OCI-LY3 (cell line): Measurements from ENCODE around the gene TTC21B.
"Not testable (repeated sequence)": the region's sequence is repeated elsewhere in the genome, so short reads cannot be mapped to it uniquely, and the experiment has no call there.

Experiments used
- H2AFZ ChIP-seq: fragments of 200-600, 300-600 bp; shearing (Covaris generic); 2 replicates; pipeline ENCODE4 v1.6.0; 2014; ENCODE audit warnings: antibody characterized with exemption, low read depth, low read length
- H3K27ac ChIP-seq: fragments of 200-600, 300-600 bp; sonication (generic); 2 replicates; pipeline ENCODE4 v1.5.1; 2014; ENCODE audit warnings: mild to moderate bottlenecking, low read length, moderate library complexity, mixed read lengths
- H3K27me3 ChIP-seq: fragments of 200-600, 300-600 bp; sonication (generic); 2 replicates; pipeline ENCODE4 v1.6.1; 2014; ENCODE audit warnings: low read depth, low read length, mixed read lengths
- H3K36me3 ChIP-seq: fragments of 200-600, 300-600 bp; sonication (generic); replicated peaks from 2 replicates; pipeline ENCODE3; 2014; ENCODE audit warnings: low read depth, low read length, mixed read lengths
- H3K4me1 ChIP-seq: fragments of 300-600, 200-600 bp; sonication (generic); 2 replicates; pipeline ENCODE4 v1.6.1; 2014; ENCODE audit warnings: low read length, mixed read lengths
- H3K4me2 ChIP-seq: fragments of 200-600, 300-600 bp; sonication (generic); 2 replicates; pipeline ENCODE4 v1.6.1; 2014; ENCODE audit warnings: low read length, mixed read lengths
- H3K4me3 ChIP-seq: fragments of 300-600, 200-600 bp; sonication (generic); 2 replicates; pipeline ENCODE4 v1.5.1; 2014; ENCODE audit warnings: antibody characterized with exemption, mild to moderate bottlenecking, low read length, moderate library complexity
- H3K79me2 ChIP-seq: fragments of 300-600, 200-600 bp; shearing (Covaris generic); 2 replicates; pipeline ENCODE4 v1.6.1; 2014; ENCODE audit warnings: mild to moderate bottlenecking, low read length, mixed read lengths
- H3K9ac ChIP-seq: fragments of 300-600, 200-600 bp; shearing (Covaris generic); 2 replicates; pipeline ENCODE4 v1.6.0; 2014; ENCODE audit warnings: mild to moderate bottlenecking, low read length, moderate library complexity
- H3K9me3 ChIP-seq: fragments of 200-600, 300-600 bp; shearing (Covaris generic); 2 replicates; pipeline ENCODE4 v1.6.1; 2014; ENCODE audit warnings: low read length, mixed read lengths; ENCODE audit not compliant: insufficient read depth
- H4K20me1 ChIP-seq: fragments of 200-600, 300-600 bp; sonication (generic); 2 replicates; pipeline ENCODE4 v1.6.1; 2016; ENCODE audit warnings: low read length, mixed read lengths; ENCODE audit not compliant: insufficient read depth
- EZH2phosphoT487 ChIP-seq: fragments of 200-600 bp; shearing (Covaris generic); IDR thresholded peaks from 2 replicates; pipeline ENCODE4 v1.6.1; 2018; ENCODE audit warnings: antibody characterized with exemption, mixed run types, low read depth
- TF ChIP-seq, protein P1 (sequence below): fragments of 200-600, 300-600 bp; sonication (generic); IDR thresholded peaks from 2 replicates; pipeline ENCODE4 v1.5.1; 2014; ENCODE audit warnings: antibody characterized with exemption, low read length, low read depth

Gene TTC21B

DNA sequence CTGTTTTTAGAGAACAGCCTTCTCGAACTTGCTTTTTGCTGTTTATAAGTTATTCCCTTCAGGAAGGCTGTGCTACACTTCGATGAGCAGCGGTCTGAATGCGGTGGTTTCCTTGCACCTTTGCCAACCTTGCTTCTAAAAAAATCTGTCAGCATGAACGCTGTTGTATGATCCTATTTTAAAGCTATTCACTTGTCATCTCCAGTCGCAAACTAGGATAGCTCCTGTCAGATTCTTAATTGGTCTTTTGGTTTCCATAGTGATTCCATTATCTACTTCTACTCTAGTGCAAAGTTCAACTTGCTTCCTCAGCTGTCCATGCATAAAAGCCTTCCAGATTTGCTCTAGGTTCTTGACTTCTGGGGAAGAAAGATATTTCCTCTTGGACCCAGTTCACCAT is 83.2 kb downstream of the TTC21B start:
- Histone ChIP-seq H3K36me3 (peaks cover 2% of the 10 kb centered on the region), H3K9me3 (no peaks in the 10 kb centered on the region), H3K27me3 (no peaks in the 10 kb centered on the region), H3K9ac (no peak overlapping the region), H3K27ac (no peak overlapping the region), H4K20me1 (no peaks in the 10 kb centered on the region), H3K4me3 (no peak overlapping the region), H3K4me2 (no peak overlapping the region), H3K79me2 (no peaks in the 10 kb centered on the region), H3K4me1 (peaks cover 13% of the 10 kb centered on the region), H2AFZ (no peak overlapping the region)
- TF ChIP-seq, protein P1, sequence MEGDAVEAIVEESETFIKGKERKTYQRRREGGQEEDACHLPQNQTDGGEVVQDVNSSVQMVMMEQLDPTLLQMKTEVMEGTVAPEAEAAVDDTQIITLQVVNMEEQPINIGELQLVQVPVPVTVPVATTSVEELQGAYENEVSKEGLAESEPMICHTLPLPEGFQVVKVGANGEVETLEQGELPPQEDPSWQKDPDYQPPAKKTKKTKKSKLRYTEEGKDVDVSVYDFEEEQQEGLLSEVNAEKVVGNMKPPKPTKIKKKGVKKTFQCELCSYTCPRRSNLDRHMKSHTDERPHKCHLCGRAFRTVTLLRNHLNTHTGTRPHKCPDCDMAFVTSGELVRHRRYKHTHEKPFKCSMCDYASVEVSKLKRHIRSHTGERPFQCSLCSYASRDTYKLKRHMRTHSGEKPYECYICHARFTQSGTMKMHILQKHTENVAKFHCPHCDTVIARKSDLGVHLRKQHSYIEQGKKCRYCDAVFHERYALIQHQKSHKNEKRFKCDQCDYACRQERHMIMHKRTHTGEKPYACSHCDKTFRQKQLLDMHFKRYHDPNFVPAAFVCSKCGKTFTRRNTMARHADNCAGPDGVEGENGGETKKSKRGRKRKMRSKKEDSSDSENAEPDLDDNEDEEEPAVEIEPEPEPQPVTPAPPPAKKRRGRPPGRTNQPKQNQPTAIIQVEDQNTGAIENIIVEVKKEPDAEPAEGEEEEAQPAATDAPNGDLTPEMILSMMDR, result no peak
- no peak for TF ChIP-seq EZH2phosphoT487

DNA sequence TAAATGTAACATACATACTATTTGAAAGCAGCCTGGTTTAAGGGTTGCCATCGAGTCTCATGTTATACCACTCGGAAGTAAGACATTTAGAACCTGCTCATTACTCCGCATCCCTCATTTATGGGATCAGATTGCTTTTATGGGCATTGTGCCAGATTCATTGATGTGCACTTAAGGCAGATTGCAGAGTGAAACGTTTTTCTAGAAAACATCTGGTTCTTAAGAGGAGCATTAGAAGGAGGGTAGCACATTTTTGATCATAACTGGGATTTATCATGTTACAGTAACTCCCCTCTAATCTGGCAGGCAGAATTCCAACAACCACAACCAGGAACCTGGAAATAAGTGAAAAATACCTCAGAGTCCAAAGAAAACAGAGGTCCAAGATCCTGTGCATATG is 85.4 kb downstream of the TTC21B start:
- Histone ChIP-seq H3K4me1 (peaks cover 6% of the 10 kb centered on the region; the same call in 1 of the 2 replicates), H3K36me3 (peaks cover 2% of the 10 kb centered on the region), H3K9ac (no peak overlapping the region), H3K27ac (no peak overlapping the region), H4K20me1 (no peaks in the 10 kb centered on the region), H3K4me2 (no peak overlapping the region), H3K4me3 (no peak overlapping the region), H3K9me3 (no peaks in the 10 kb centered on the region), H2AFZ (no peak overlapping the region), H3K79me2 (no peaks in the 10 kb centered on the region), H3K27me3 (no peaks in the 10 kb centered on the region)
- TF ChIP-seq, protein P1, result no peak

DNA sequence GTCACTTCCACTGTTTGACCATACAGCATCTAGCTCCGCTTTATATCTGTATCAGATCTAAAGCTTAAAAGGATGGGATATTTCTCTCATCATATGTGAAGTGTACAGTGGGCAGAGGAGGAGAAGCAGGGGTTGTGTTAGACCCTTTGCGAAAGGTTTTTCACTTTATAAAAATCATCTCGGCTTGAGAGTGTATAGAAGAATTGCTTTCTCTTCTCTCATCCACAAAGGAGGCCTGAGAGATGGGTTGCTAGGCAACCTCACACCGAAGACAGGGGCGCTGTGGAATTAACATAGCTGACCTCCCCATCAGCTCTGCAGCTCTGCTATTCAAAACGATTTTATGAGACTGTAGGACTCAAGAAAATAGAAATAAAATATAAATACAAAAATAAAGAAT is 89.3 kb downstream of the TTC21B start:
- H4K20me1 ChIP-seq, result no peaks in the 10 kb centered on the region
- no peaks in the 10 kb centered on the region for H3K9me3 ChIP-seq
- peaks cover 4% of the 10 kb centered on the region; the same call in 1 of the 2 replicates for H3K4me1 ChIP-seq
- no peak overlapping the region for H3K27ac ChIP-seq
- H3K36me3 ChIP-seq, result peaks cover 6% of the 10 kb centered on the region
- no peak for TF ChIP-seq EZH2phosphoT487
- TF ChIP-seq, protein P1, result no peak
- H3K4me2 ChIP-seq, result no peak overlapping the region
- H3K27me3 ChIP-seq, result no peaks in the 10 kb centered on the region
- no peaks in the 10 kb centered on the region for H3K79me2 ChIP-seq
- no peak overlapping the region for H3K4me3 ChIP-seq
- H2AFZ ChIP-seq, result no peak overlapping the region
- no peak overlapping the region for H3K9ac ChIP-seq

DNA sequence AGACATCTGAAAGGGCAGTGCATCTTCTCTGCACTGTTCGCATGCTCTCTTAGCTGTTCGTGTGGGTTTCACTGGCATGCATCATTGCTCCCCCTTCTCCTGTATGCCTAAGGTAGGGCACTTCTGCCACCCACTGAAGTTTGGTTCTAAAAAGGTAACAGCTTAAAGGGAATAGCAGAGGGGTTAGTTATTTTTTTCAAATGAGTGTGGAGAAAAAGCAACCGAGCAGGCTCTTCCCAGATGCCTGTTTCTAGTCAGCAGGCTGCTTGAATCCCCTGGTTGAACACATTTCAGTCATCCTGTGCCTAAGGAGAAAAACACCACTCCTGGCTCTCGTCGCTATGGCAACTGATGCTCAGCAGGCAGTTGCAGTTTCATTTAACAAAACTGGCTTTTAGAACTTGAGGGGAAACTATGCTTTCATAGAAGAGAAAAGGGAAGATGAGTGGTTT is 89.7 kb downstream of the TTC21B start:
- Histone ChIP-seq H3K27ac (no peak overlapping the region), H2AFZ (no peak overlapping the region), H3K9me3 (no peaks in the 10 kb centered on the region), H3K79me2 (no peaks in the 10 kb centered on the region), H3K36me3 (peaks cover 6% of the 10 kb centered on the region), H3K4me2 (no peak overlapping the region), H3K4me1 (no peaks in the 10 kb centered on the region), H3K27me3 (no peaks in the 10 kb centered on the region), H3K9ac (no peak overlapping the region), H3K4me3 (no peak overlapping the region), H4K20me1 (no peaks in the 10 kb centered on the region)
- no peak for TF ChIP-seq EZH2phosphoT487
- TF ChIP-seq, protein P1, result no peak

DNA sequence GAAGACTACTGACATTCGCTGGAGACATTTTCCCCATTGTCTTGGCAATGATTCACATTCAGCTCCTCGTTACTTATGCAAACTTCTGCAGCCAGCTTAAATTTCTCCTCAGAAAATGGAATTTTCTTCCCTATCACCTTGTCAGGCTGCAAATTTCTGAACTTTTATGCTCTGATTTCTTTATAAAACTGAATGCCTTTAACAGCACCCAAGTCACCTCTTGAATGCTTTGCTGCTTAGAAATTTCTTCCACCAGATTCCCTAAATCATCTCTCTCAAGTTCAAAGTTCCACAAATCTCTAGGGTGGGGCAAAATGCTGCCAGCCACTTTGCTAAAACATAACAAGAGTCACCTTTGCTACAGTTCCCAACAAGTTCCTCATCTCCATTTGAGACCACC is 92.5 kb downstream of the TTC21B start:
- not testable (repeated sequence) for H3K36me3 ChIP-seq, H3K79me2 ChIP-seq

DNA sequence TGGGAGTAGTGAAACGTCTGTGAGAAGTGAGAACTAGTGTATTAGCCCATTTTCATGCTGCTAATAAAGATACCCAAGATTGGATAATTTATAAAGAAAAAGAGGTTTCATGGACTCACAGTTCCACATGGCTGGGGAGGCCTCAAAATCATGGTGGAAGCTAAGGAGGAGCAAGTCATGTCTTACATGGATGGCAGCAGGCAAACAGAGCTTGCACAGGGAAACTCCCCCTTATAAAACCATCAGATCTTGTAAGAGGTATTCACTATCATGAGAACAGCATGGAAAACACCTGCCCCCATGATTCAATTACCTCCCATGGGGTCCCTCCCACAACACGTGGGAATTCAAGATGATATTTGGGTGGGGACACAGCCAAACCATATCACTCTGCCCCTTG is 93.9 kb downstream of the TTC21B start:
- not testable (repeated sequence) for H3K4me2 ChIP-seq, H3K9ac ChIP-seq, H3K27ac ChIP-seq, H3K4me1 ChIP-seq, H3K4me3 ChIP-seq, H3K36me3 ChIP-seq, H3K27me3 ChIP-seq, H3K9me3 ChIP-seq, H3K79me2 ChIP-seq, H4K20me1 ChIP-seq, H2AFZ ChIP-seq

More for the DNA sequence above, 92.5 kb downstream of the TTC21B start:
- H2AFZ ChIP-seq, H4K20me1 ChIP-seq, H3K4me2 ChIP-seq, H3K9ac ChIP-seq, H3K27ac ChIP-seq, H3K27me3 ChIP-seq, H3K9me3 ChIP-seq, H3K4me3 ChIP-seq, H3K4me1 ChIP-seq: not testable (repeated sequence)
